BLaER1 (cell line): ENCODE data around the gene CEBPA.
A peak's percentile ranks its signal among the peaks of the same experiment; 100 is the strongest.

ENCODE experiments used
- H3K27ac ChIP-seq: shearing (Covaris generic); formaldehyde crosslinking; 2 replicates; pipeline ENCODE4 v1.8.1; 2022
- H3K27me3 ChIP-seq: shearing (Covaris generic); formaldehyde crosslinking; 2 replicates; pipeline ENCODE4 v1.8.1; 2022
- H3K36me3 ChIP-seq: shearing (Covaris generic); formaldehyde crosslinking; 2 replicates; pipeline ENCODE4 v1.8.1; 2022
- H3K4me1 ChIP-seq: shearing (Covaris generic); formaldehyde crosslinking; 2 replicates; pipeline ENCODE4 v1.8.1; 2022
- H3K4me2 ChIP-seq: shearing (Covaris generic); formaldehyde crosslinking; 2 replicates; pipeline ENCODE4 v1.8.1; 2022
- H3K4me3 ChIP-seq: shearing (Covaris generic); formaldehyde crosslinking; 2 replicates; pipeline ENCODE4 v1.8.1; 2022
- H3K9ac ChIP-seq: shearing (Covaris generic); formaldehyde crosslinking; 2 replicates; pipeline ENCODE4 v1.8.1; 2022
- H3K9me3 ChIP-seq: shearing (Covaris generic); formaldehyde crosslinking; 2 replicates; pipeline ENCODE4 v1.8.1; 2022
- H4K20me1 ChIP-seq: shearing (Covaris generic); formaldehyde crosslinking; 2 replicates; pipeline ENCODE4 v1.8.1; 2022
- Cebpa-rat ChIP-seq: shearing (Covaris generic); IDR thresholded peaks from 2 replicates; pipeline ENCODE4 v1.8.1; 2022

Gene CEBPA

GRCh38 chr19:33302175-33302973, at the start of gene CEBPA:
TSS of gene CEBPA (minus strand) at chr19:33302534. CDS start at chr19:33302414, 120 bp downstream.
- peak within 1 kb of the TSS; percentile 88 for H3K9ac ChIP-seq
- H3K27ac ChIP-seq: peak within 1 kb of the TSS; percentile 87
- H3K27me3 ChIP-seq: peaks cover 61% of the 10 kb centered on the region

GRCh38 chr19:33350538-33351309, 48.4 kb upstream of the CEBPA start:
- Histone ChIP-seq H3K9me3 (0 out of 2 replicates have a peak, but pooled peaks cover 5% of the 10 kb centered on the region), H3K4me3 (no peak overlapping the region), H3K27ac (no peak overlapping the region), H3K4me1 (no peaks in the 10 kb centered on the region), H3K27me3 (no peaks in the 10 kb centered on the region), H4K20me1 (no peaks in the 10 kb centered on the region), H3K9ac (no peak overlapping the region), H3K36me3 (no peaks in the 10 kb centered on the region), H3K4me2 (no peak overlapping the region)
- TF ChIP-seq Cebpa-rat: no peak

More at GRCh38 chr19:33302175-33302973, at the start of gene CEBPA:
- Histone ChIP-seq H3K4me3 (peak within 1 kb of the TSS; percentile 88), H3K4me1 (peaks cover 53% of the 10 kb centered on the region), H3K4me2 (peak within 1 kb of the TSS; percentile 99), H4K20me1 (peaks cover 36% of the 10 kb centered on the region), H3K9me3 (no peaks in the 10 kb centered on the region), H3K36me3 (no peaks in the 10 kb centered on the region)
- no peak for TF ChIP-seq Cebpa-rat

DNA sequence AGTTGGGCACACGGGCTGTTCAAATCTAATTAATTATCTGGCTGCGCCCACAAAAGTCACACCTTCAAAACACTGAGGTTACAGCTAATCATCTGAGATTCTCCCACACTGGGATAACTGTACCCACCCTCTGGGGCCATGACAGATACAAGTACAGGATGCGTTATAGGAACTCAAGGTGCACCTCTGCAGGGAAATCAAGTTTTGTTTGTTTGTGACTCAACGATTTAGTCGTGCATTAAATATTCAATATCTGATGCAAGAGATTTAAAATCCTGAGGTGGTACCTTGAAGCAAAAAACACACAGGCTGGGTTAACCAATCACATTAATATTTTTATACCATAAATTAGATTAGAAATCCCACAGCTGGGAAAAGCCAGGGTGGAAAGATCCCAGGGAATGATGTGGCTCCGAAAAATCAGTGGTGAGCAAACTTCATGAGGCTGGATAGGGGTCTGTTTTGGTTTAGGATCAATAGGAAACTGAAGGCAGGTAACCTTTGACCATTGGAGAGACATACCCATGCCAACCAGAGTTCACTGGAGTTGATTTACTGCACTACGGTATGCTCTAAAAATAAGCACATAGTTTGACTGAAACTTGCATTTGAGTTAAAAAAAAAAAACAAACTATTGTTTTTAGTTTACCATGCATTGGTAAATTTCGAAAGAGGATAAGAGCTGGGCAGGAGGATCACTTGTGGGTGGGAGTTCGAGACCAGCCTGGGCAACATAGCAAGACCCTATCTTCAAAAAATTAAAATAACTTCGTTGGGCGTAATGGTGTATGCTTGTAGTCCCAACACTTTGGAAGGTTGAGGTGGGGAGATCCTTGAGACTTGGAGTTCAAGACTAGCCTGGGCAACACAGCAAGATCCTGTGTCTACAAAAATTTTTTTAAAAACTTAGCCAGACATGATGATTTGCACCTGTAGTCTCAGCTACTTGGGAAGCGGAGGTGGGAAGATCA, 47.3 kb upstream of the CEBPA start:
- no peak overlapping the region for H3K27ac ChIP-seq

DNA sequence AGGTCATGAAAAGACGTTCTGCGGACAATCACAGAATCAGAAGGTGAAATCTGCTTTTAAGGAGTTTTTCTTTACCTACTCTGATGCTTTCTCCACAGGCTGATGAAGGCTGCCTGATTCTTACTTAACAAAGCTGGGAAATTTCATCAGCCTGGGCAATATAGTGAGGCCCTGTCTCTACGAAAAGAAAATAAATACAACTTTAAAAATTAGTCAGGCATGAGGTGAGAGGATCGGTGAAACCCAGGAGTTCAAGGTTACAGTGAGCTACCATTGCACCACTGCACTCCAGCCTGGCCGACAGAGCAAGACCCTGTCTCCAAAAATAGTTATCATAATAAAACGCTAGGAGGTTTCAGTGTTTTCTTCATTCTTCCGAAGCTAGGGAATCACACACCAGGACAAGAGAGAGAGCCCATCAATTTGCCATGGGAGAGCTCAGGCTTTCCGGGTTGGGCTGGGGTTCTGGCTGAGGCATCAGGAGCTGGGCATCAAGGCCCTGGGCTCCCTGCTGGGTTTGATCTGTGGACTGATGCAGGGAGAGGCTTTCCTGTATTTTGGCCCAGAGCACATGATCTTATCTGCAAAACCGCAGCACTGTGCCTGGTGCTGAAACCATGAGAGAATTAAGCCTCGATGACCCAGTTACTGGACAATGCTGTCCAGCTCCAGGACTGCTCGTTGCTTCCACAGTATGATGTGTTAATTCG, 46.1 kb upstream of the CEBPA start:
- Histone ChIP-seq H4K20me1 (no peaks in the 10 kb centered on the region), H3K9ac (no peak overlapping the region), H3K9me3 (no peaks in the 10 kb centered on the region), H3K27me3 (no peaks in the 10 kb centered on the region), H3K4me3 (no peak overlapping the region), H3K4me1 (peaks cover 7% of the 10 kb centered on the region; the same call in 1 of the 2 replicates), H3K27ac (no peak overlapping the region), H3K36me3 (no peaks in the 10 kb centered on the region), H3K4me2 (no peak overlapping the region)
- TF ChIP-seq Cebpa-rat: no peak

More for the DNA sequence above, 47.3 kb upstream of the CEBPA start:
- H3K9me3 ChIP-seq: no peaks in the 10 kb centered on the region
- no peak for TF ChIP-seq Cebpa-rat
- no peaks in the 10 kb centered on the region for H3K36me3 ChIP-seq
- no peak overlapping the region for H3K9ac ChIP-seq
- H3K4me1 ChIP-seq: no peaks in the 10 kb centered on the region
- H3K4me2 ChIP-seq: no peak overlapping the region
- no peak overlapping the region for H3K4me3 ChIP-seq
- no peaks in the 10 kb centered on the region for H3K27me3 ChIP-seq
- no peaks in the 10 kb centered on the region for H4K20me1 ChIP-seq

GRCh38 chr19:33347300-33347699, 45.0 kb upstream of the CEBPA start:
- Histone ChIP-seq H3K4me3 (no peak overlapping the region), H3K27me3 (no peaks in the 10 kb centered on the region), H3K36me3 (no peaks in the 10 kb centered on the region), H3K27ac (no peak overlapping the region), H4K20me1 (no peaks in the 10 kb centered on the region), H3K9me3 (no peaks in the 10 kb centered on the region), H3K4me1 (peaks cover 7% of the 10 kb centered on the region; the same call in 1 of the 2 replicates), H3K9ac (no peak overlapping the region), H3K4me2 (no peak overlapping the region)
- TF ChIP-seq Cebpa-rat: no peak

- Histone ChIP-seq H3K27me3 (no peaks in the 10 kb centered on the region), H3K36me3 (no peaks in the 10 kb centered on the region), H3K9me3 (no peaks in the 10 kb centered on the region), H3K27ac (no peak overlapping the region), H3K9ac (no peak overlapping the region), H4K20me1 (no peaks in the 10 kb centered on the region), H3K4me1 (peaks cover 7% of the 10 kb centered on the region; the same call in 1 of the 2 replicates), H3K4me2 (no peak overlapping the region), H3K4me3 (no peak overlapping the region)
- no peak for TF ChIP-seq Cebpa-rat
Measured at GRCh38 chr19:33346665-33347064, 44.3 kb upstream of the CEBPA start.

DNA sequence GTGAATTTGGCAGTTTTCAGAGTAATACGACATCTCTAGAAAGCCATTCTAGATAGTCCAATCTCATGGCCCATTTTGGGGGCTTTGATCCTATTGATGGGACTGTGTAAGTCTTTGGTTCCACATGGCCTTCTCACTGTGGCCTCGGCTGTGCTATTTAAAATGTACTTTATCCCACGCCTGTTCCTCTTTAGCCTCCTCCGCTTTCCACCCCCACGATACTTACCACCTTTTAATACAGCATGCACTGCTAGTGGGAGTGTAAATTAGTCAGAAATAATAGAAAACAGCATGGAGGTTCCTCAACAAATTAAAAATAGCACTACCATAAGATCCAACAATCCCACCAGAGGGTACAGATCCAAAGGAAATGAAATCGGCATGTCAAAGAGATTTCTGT, 42.8 kb upstream of the CEBPA start:
- H3K9ac ChIP-seq: no peak overlapping the region
- peaks cover 7% of the 10 kb centered on the region; the same call in 1 of the 2 replicates for H3K4me1 ChIP-seq
- no peaks in the 10 kb centered on the region for H3K9me3 ChIP-seq
- no peaks in the 10 kb centered on the region for H4K20me1 ChIP-seq
- no peaks in the 10 kb centered on the region for H3K36me3 ChIP-seq
- no peak overlapping the region for H3K27ac ChIP-seq
- no peaks in the 10 kb centered on the region for H3K27me3 ChIP-seq
- TF ChIP-seq Cebpa-rat: no peak
- H3K4me2 ChIP-seq: no peak overlapping the region
- H3K4me3 ChIP-seq: no peak overlapping the region

- no peaks in the 10 kb centered on the region for H4K20me1 ChIP-seq
Measured at GRCh38 chr19:33344573-33344925, 42.2 kb upstream of the CEBPA start.

More at GRCh38 chr19:33344573-33344925, 42.2 kb upstream of the CEBPA start:
- Histone ChIP-seq H3K9me3 (no peaks in the 10 kb centered on the region), H3K27me3 (no peaks in the 10 kb centered on the region), H3K4me3 (no peak overlapping the region), H3K36me3 (no peaks in the 10 kb centered on the region), H3K27ac (no peak overlapping the region), H3K4me2 (no peak overlapping the region), H3K4me1 (peaks cover 7% of the 10 kb centered on the region; the same call in 1 of the 2 replicates), H3K9ac (no peak overlapping the region)
- no peak for TF ChIP-seq Cebpa-rat
